Spleen (tissue), 11 donors: ENCODE measurements around the gene UTP14C. TPM values are rescaled to one million over a fixed set of nuclear protein-coding genes. Genes with fewer than 3 reads are reported as not detected.

Experiments
- DNase-seq: peaks from one replicate; pipeline ENCODE4 v3.0.0-alpha.2; 2020
- H3K27ac ChIP-seq, 8 donors: fragments of 200-600 bp; sonication (generic) in 7 of 8; 1 replicate in 4 of 8; 2 replicates in 4 of 8; pipeline versions ENCODE4 v1.5.0 to v1.8.0; 2016 to 2021; ENCODE audit warnings: inconsistent platforms in 4 of 8, mild to moderate bottlenecking in 4 of 8, moderate library complexity in 1 of 8
- H3K27me3 ChIP-seq, 7 donors: fragments of 200-600 bp; sonication (generic) in 6 of 7; replicated peaks in 1 of 7; 1 replicate in 4 of 7; 2 replicates in 3 of 7; pipeline versions ENCODE4 v1.5.0 to v1.8.0; 2016 to 2021; ENCODE audit warnings: inconsistent platforms in 3 of 7, mild to moderate bottlenecking in 1 of 7
- H3K36me3 ChIP-seq, 6 donors: fragments of 200-600 bp; sonication (generic) in 5 of 6; 1 replicate in 4 of 6; 2 replicates in 2 of 6; pipeline versions ENCODE4 v1.5.0 to v1.8.0; 2016 to 2021; ENCODE audit warnings: inconsistent platforms in 2 of 6
- H3K4me1 ChIP-seq, 6 donors: fragments of 200-600 bp; sonication (generic) in 5 of 6; 1 replicate in 3 of 6; 2 replicates in 3 of 6; pipeline versions ENCODE4 v1.5.0 to v1.8.0; 2016 to 2021; ENCODE audit warnings: inconsistent platforms in 3 of 6
- H3K4me3 ChIP-seq, 8 donors: fragments of 200-600 bp; sonication (generic) in 7 of 8; 1 replicate in 4 of 8; 2 replicates in 4 of 8; pipeline versions ENCODE4 v1.5.0 to v1.8.0; 2016 to 2021; ENCODE audit warnings: inconsistent platforms in 4 of 8, mild to moderate bottlenecking in 4 of 8, moderate library complexity in 2 of 8
- H3K9me3 ChIP-seq, 8 donors: fragments of 200-600 bp; sonication (generic) in 7 of 8; 1 replicate in 4 of 8; 2 replicates in 4 of 8; pipeline versions ENCODE4 v1.5.0 to v1.8.0; 2016 to 2021; ENCODE audit warnings: inconsistent platforms in 4 of 8
- POLR2A ChIP-seq, 3 donors: fragments of 450-650 bp; IDR thresholded peaks; one replicate each; pipeline ENCODE4 v1.5.1; 2017; ENCODE audit warnings: antibody characterized with exemption in 3 of 3, mild to moderate bottlenecking in 1 of 3
- POLR2AphosphoS5 ChIP-seq, 3 donors: sonication (generic); formaldehyde crosslinking; IDR thresholded peaks; one replicate each; pipeline ENCODE4 v1.5.1; 2017; ENCODE audit warnings: antibody characterized with exemption in 3 of 3
- whole genome bisulfite sequencing, 5 donors: extraction: QIAGEN DNeasy Blood & Tissue Kit in 3 of 5; methylation state at CpG; one replicate each; pipeline versions ENCODE4 v1.1.5 to v1.1.7; 2013 to 2018; 5-methylcytosine and 5-hydroxymethylcytosine counted together
- intact Hi-C: fragments of 100-400 bp; cut with DNase I; formaldehyde crosslinking; loops from one replicate; pipeline ENCODE4 v1.15.0; 2023; ENCODE audit warnings: low total_unique reads
- polyA plus RNA-seq, 3 donors: library from polyadenylated mRNA; stranded (reverse); fragments of 200-250 nt; gene quantifications; one replicate each; pipeline ENCODE4 v1.2.1, GENCODE V29; 2013
- total RNA-seq, 7 donors: library from RNA; depleted of rRNA in 3 of 7; stranded (reverse); fragments of >200 nt in 3 of 7; fragmentation: NEBNext Ultra II Directional in 4 of 7; extraction: Animal tissue kit (Norgen Biotek cat#: 25700) in 4 of 7; gene quantifications; one replicate each; pipeline versions ENCODE4 v1.1.0 to v1.2.1, GENCODE V29; 2016 to 2021
- TF ChIP-seq, protein P1 (sequence below), 11 experiments: fragments of 200-600 bp in 7 of 11; fragments of 450-650 bp in 4 of 11; sonication (generic) in 4 of 11; IDR thresholded peaks in 8 of 11; conservative IDR thresholded peaks in 3 of 11; 1 replicate in 7 of 11; 2 replicates in 4 of 11; pipeline versions ENCODE4 v1.4.0 to v1.8.0; 2016 to 2021; ENCODE audit warnings: antibody characterized with exemption in 11 of 11, inconsistent platforms in 4 of 11, mild to moderate bottlenecking in 1 of 11
- donor health status: healthy with polysubstance abuse.
- donor health status: DM: no; HTN: no; CAD: no; lungs with moderate emphysema.
- donor health status: DM: no; HTN: no; CAD: no.
- donor health status: Bipolar disorder and iron deficiency.
- donor health status: healthy.
- donor health status: DM: no; HTN: no; CAD: no.
- donor health status: DM: yes; HTN: yes; CAD: no.

Gene UTP14C
- total and polyA plus RNA-seq, 10 donors = 2.2 to 20.2 (median 15.0) TPM

DNA sequence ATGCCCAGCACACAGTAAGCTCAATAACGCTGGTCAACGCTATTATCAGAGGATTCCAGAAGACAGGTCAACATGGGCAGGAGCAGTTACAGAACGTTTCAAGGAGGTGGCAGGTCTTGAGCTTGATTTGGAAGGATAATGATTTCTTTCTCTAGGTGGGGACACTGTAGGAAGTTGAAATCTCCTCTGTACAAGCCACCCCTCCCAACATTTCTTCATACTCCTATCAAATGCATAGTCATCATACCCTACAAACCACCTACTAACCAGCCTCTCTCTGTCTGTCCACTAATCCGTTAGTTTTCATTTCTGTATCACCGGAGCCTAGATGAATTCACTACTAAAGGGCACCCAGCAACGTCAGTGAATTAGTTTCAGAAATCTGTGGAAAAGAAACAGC, 14.5 kb upstream of the UTP14C start:
- 65 to 74% (median 72%) methylated on average over 6 of the region's 6 CpGs for WGBS, 5 donors
- intact Hi-C loops = loop anchor here (10.0 kb wide), 3 partner anchors 115 to 445 kb away; partner anchors contain the start of genes CKAP2, NEK5 and VPS36

DNA sequence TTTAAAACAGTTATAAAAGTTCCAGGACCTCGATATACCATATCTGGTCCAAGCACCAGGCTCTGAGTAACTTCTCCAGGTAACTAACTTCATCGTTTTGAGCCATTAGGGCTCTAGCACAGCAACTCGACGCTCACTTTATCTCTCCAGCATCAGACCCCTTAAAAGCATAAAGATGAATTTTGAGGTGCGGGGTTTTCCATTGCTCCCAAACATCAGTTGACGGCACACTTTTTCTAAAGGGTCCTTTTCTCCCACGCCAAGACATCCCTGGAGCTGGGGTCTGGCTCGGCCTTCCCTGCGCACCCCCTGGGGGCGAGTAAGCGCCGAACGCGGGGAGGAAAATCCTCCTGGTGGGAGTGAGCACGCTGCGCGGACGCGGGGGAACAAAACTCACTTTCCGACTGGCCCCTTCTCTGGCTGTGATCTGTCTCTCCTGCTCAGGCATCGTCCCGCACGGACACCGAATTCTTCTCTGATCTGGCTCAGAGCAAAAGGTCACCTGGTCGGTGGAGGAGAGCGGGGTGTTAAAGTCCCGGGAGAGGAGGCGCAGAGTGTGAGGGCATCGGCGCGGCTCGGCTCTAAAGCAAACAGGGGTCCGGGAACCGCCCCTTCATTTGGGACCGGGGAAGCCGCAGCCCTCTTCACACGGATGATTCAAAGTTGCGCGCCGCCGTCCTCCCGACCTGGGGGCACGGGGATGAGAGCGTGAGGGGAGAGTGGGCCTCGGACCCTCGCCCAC, 13.4 kb upstream of the UTP14C start, which contains the start of gene ATP7B:
TSS of gene ATP7B (minus strand) at position 561 of the 742 bp plus-strand sequence. CDS start at position 448, 113 bp downstream.
- Histone ChIP-seq H3K9me3 (no peaks in the 10 kb centered on the region), H3K36me3 (peaks cover 0 to 11% (median 0%) of the 10 kb centered on the region in 6 donors), H3K27me3 (peaks cover 0 to 33% (median 8%) of the 10 kb centered on the region in 7 donors), H3K4me1 (peaks cover 17 to 49% (median 34%) of the 10 kb centered on the region in 6 donors), H3K4me3 (peak within 1 kb of the TSS; percentile 82 to 100 (median 98)), H3K27ac (peak within 1 kb of the TSS; percentile 13 to 83 (median 70))
- intact Hi-C loops = loop anchor here (10.0 kb wide), 2 partner anchors 184 to 444 kb away; partner anchors contain the start of genes CKAP2 and VPS36
- WGBS, 5 donors = 3 to 11% (median 4%) methylated on average over 17 to 46 of the region's 46 CpGs
- TF ChIP-seq, protein P1, sequence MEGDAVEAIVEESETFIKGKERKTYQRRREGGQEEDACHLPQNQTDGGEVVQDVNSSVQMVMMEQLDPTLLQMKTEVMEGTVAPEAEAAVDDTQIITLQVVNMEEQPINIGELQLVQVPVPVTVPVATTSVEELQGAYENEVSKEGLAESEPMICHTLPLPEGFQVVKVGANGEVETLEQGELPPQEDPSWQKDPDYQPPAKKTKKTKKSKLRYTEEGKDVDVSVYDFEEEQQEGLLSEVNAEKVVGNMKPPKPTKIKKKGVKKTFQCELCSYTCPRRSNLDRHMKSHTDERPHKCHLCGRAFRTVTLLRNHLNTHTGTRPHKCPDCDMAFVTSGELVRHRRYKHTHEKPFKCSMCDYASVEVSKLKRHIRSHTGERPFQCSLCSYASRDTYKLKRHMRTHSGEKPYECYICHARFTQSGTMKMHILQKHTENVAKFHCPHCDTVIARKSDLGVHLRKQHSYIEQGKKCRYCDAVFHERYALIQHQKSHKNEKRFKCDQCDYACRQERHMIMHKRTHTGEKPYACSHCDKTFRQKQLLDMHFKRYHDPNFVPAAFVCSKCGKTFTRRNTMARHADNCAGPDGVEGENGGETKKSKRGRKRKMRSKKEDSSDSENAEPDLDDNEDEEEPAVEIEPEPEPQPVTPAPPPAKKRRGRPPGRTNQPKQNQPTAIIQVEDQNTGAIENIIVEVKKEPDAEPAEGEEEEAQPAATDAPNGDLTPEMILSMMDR (IDR thresholded peaks at IDR 0.05 in 8 of 11, conservative IDR thresholded peaks at IDR 0.05 in 3 of 11) = peak in 1 of 11 experiments; percentile 6
- TF ChIP-seq POLR2AphosphoS5 (IDR thresholded peaks at IDR 0.05) (no peak), POLR2A (IDR thresholded peaks at IDR 0.05) (no peak)
- DNase-seq = peak; percentile 85

More for the DNA sequence above, 14.5 kb upstream of the UTP14C start:
- no peak overlapping the region for H3K27ac ChIP-seq
- H3K4me3 ChIP-seq = no peak overlapping the region
- H3K9me3 ChIP-seq = no peaks in the 10 kb centered on the region
- peaks cover 17 to 41% (median 33%) of the 10 kb centered on the region in 6 donors for H3K4me1 ChIP-seq
- no peaks in the 10 kb centered on the region for H3K36me3 ChIP-seq
- no peak for DNase-seq
- H3K27me3 ChIP-seq = peaks cover 0 to 33% (median 8%) of the 10 kb centered on the region in 7 donors
- TF ChIP-seq POLR2A (IDR thresholded peaks at IDR 0.05) (no peak), POLR2AphosphoS5 (IDR thresholded peaks at IDR 0.05) (no peak)
- TF ChIP-seq, protein P1 (IDR thresholded peaks at IDR 0.05 in 8 of 11, conservative IDR thresholded peaks at IDR 0.05 in 3 of 11) = no peak

DNA sequence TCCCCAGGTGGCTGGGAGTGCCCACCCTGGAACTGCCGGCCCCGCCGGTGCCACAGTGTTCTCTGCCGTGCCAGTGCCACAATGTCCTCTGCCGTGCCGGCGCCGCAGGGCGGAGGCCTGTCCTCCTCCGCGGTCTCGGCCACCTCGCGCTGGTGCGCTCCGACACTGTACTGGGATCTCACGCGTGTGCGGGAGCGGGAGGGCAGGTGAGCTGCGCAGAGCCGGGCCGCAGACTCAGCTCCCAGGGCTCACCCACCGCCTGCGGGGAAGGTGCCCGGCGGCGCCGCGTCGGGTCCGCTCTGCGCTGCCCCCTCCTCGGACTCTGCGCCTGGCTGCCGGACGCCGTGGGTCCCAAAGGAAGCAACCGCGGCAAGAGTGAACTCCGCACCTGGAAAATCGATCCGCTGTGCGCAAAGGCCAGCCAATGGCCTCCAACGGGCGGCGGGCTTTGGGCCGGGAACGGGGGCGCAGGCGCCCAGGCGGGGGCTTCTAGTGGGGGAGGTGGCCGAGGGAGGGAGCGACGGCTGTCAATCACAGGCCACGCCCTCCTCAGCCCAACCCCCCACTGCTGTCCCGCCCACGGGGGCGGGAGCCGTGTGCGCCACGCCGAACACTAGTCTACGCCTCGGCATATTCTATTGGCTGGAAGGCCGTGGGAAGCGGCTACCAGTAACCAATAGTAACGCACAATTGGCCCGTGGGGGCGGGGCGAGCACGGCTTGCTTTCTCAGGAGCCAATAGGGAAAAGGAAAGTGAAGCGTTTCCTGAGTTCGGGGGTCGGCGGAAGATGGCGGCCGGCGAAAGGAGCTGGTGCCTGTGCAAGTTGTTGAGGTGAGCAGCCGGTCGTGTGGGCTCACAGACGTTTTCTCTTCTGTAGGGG, 12.6 kb upstream of the UTP14C start, which contains the start of gene ALG11:
TSS of gene ALG11 (plus strand) at position 767 of the 880 bp plus-strand sequence. CDS start at position 788, 21 bp downstream.
- H3K27me3 ChIP-seq = peaks cover 0 to 33% (median 8%) of the 10 kb centered on the region in 7 donors
- DNase-seq = peak; percentile 98
- H3K9me3 ChIP-seq = no peaks in the 10 kb centered on the region
- TF ChIP-seq POLR2A (IDR thresholded peaks at IDR 0.05) = peak in 1 of 3 donors; percentile 34
- TF ChIP-seq POLR2AphosphoS5 (IDR thresholded peaks at IDR 0.05) = peak; percentile 83 to 94 (median 87)
- TF ChIP-seq, protein P1 (IDR thresholded peaks at IDR 0.05 in 8 of 11, conservative IDR thresholded peaks at IDR 0.05 in 3 of 11) = peak in 3 of 11 experiments; percentile 10 to 51 (median 26)
- H3K4me3 ChIP-seq = peak within 1 kb of the TSS; percentile 82 to 100 (median 98)
- peak within 1 kb of the TSS; percentile 13 to 83 (median 70) for H3K27ac ChIP-seq
- H3K4me1 ChIP-seq = peaks cover 17 to 49% (median 34%) of the 10 kb centered on the region in 6 donors
- intact Hi-C loops = loop anchor here (10.0 kb wide), 2 partner anchors 183 to 443 kb away; partner anchors contain the start of genes CKAP2 and VPS36
- 0 to 2% (median 1%) methylated on average over 26 to 82 of the region's 82 CpGs for WGBS, 5 donors
- peaks cover 0 to 19% (median 5%) of the 10 kb centered on the region in 6 donors for H3K36me3 ChIP-seq
